GM23338 (cell line): ENCODE results near the gene CPA3. TPM values are rescaled to one million over a fixed set of nuclear protein-coding genes. Genes with fewer than 3 reads are reported as not detected.

Experiments used
- ATAC-seq: fragments of 200-7000 bp; cut with Tn5 transposase; 3 replicates; pipeline ENCODE4 v1.9.1; 2020
- DNase-seq: peaks from one replicate; pipeline ENCODE4 v3.0.0-alpha.2; 2015; ENCODE audit warnings: low spot score
- H2AFZ ChIP-seq: fragments of 200-600 bp; sonication (generic); 2 replicates; pipeline ENCODE4 v1.8.0; 2016; ENCODE audit warnings: antibody characterized with exemption, mild to moderate bottlenecking, moderate library complexity
- H3F3A ChIP-seq: fragments of 200-600 bp; sonication (generic); replicated peaks from 2 replicates; pipeline ENCODE4 v1.8.0; 2017; ENCODE audit warnings: antibody characterized with exemption, mixed run types, low read depth
- H3K27ac ChIP-seq: fragments of 200-600 bp; sonication (generic); 2 replicates; pipeline ENCODE4 v1.6.1; 2016; ENCODE audit warnings: low read depth
- H3K27me3 ChIP-seq: fragments of 200-600 bp; sonication (generic); 2 replicates; pipeline ENCODE4 v1.8.0; 2016; ENCODE audit warnings: mild to moderate bottlenecking, mixed run types, moderate library complexity; ENCODE audit not compliant: insufficient read depth
- H3K36me3 ChIP-seq: fragments of 200-600 bp; sonication (generic); 2 replicates; pipeline ENCODE4 v1.8.0; 2016; ENCODE audit warnings: mild to moderate bottlenecking; ENCODE audit not compliant: insufficient read depth
- H3K4me1 ChIP-seq: fragments of 200-600 bp; sonication (generic); 2 replicates; pipeline ENCODE4 v1.8.0; 2016; ENCODE audit warnings: mild to moderate bottlenecking, moderate library complexity; ENCODE audit not compliant: insufficient read depth
- H3K4me2 ChIP-seq: fragments of 200-600 bp; sonication (generic); 2 replicates; pipeline ENCODE4 v1.7.1; 2017; ENCODE audit warnings: mixed run types
- H3K4me3 ChIP-seq: fragments of 200-600 bp; sonication (generic); 2 replicates; pipeline ENCODE4 v1.6.1; 2016; ENCODE audit warnings: mixed run types
- H3K79me2 ChIP-seq: fragments of 200-600 bp; sonication (generic); replicated peaks from 2 replicates; pipeline ENCODE4 v1.8.0; 2017; ENCODE audit warnings: mild to moderate bottlenecking; ENCODE audit not compliant: insufficient read depth
- H3K9me2 ChIP-seq: fragments of 200-600 bp; sonication (generic); 2 replicates; pipeline ENCODE4 v1.8.0; 2017; ENCODE audit not compliant: insufficient read depth
- H4K20me1 ChIP-seq: fragments of 200-600 bp; sonication (generic); replicated peaks from 2 replicates; pipeline ENCODE4 v1.8.0; 2017; ENCODE audit warnings: mild to moderate bottlenecking; ENCODE audit not compliant: insufficient read depth
- H3K27ac Mint-ChIP-seq: 2 replicates; pipeline ENCODE4 v1.8.0; 2020; ENCODE audit warnings: inconsistent platforms, mild to moderate bottlenecking, moderate library complexity, mixed read lengths
- H3K27me3 Mint-ChIP-seq: 3 replicates; pipeline ENCODE4 v1.8.0; 2022; ENCODE audit warnings: low read depth, mild to moderate bottlenecking, moderate library complexity, mixed read lengths, inconsistent platforms; ENCODE audit not compliant: insufficient read depth, poor library complexity
- H3K36me3 Mint-ChIP-seq: 3 replicates; pipeline ENCODE4 v1.8.0; 2021; ENCODE audit warnings: low read depth, mild to moderate bottlenecking, inconsistent platforms, moderate library complexity, mixed read lengths
- H3K4me1 Mint-ChIP-seq: 3 replicates; pipeline ENCODE4 v1.8.0; 2020; ENCODE audit warnings: mild to moderate bottlenecking, inconsistent platforms, mixed read lengths
- H3K4me3 Mint-ChIP-seq: 3 replicates; pipeline ENCODE4 v1.8.0; 2021; ENCODE audit warnings: moderate library complexity, mild to moderate bottlenecking, inconsistent platforms, mixed read lengths
- H3K9me3 Mint-ChIP-seq: 3 replicates; pipeline ENCODE4 v1.8.0; 2020; ENCODE audit warnings: moderate library complexity, mild to moderate bottlenecking, inconsistent platforms, mixed read lengths
- CREB1 ChIP-seq: fragments of 250-450 bp; sonication (Bioruptor Pico); IDR thresholded peaks from 2 replicates; pipeline ENCODE4 v1.5.0; 2020; ENCODE audit warnings: low read depth, mild to moderate bottlenecking, moderate library complexity
- NANOG ChIP-seq: IDR thresholded peaks from 2 replicates; pipeline ENCODE4 v1.6.1; 2016; ENCODE audit warnings: antibody characterized with exemption, borderline replicate concordance
- REST ChIP-seq: IDR thresholded peaks from one replicate; pipeline ENCODE4 v1.6.1; 2018; ENCODE audit warnings: antibody characterized with exemption; ENCODE audit not compliant: unreplicated experiment
- STAT1 ChIP-seq: IDR thresholded peaks from one replicate; pipeline ENCODE4 v1.6.1; 2016; ENCODE audit warnings: antibody characterized with exemption; ENCODE audit not compliant: unreplicated experiment
- ZNF114 ChIP-seq: fragments of 250-450 bp; sonication (Bioruptor Pico); IDR thresholded peaks from 2 replicates; pipeline ENCODE4 v1.5.0; 2020; ENCODE audit warnings: mild to moderate bottlenecking, moderate library complexity
- ZNF331 ChIP-seq: fragments of 250-450 bp; sonication (Bioruptor Pico); IDR thresholded peaks from 2 replicates; pipeline ENCODE4 v1.5.0; 2020; ENCODE audit warnings: low read depth, mild to moderate bottlenecking, moderate library complexity
- polyA plus RNA-seq: library from polyadenylated mRNA; unstranded; fragments of >200 nt; fragmentation: Nextera tagmentation; extraction: Ambion mirVana; gene quantifications from 2 replicates; pipeline ENCODE4 v1.2.1, GENCODE V29; 2016
- total RNA-seq: library from RNA; depleted of rRNA; stranded (reverse); fragments of >200 nt; shearing (Covaris generic); gene quantifications from 2 replicates; pipeline ENCODE4 v1.2.3, GENCODE V29; 2014
- TF ChIP-seq, protein P1 (sequence below): fragments of 250-450 bp; sonication (Bioruptor Pico); IDR thresholded peaks from 2 replicates; pipeline ENCODE4 v1.5.0; 2020; ENCODE audit warnings: mild to moderate bottlenecking, moderate library complexity

The CPA3 gene
- total and polyA plus RNA-seq, 2 experiments from 2014 or later = not detected

GRCh38 chr3:148938306-148938705 is 73.2 kb downstream of the CPA3 start:
- peaks cover 4% of the 10 kb centered on the region for H3K27me3 Mint-ChIP-seq
- TF ChIP-seq CREB1 (CRISPR knock-in tag) (no peak), STAT1 (no peak), REST (no peak), ZNF331 (CRISPR knock-in tag) (no peak), ZNF114 (no peak), NANOG (no peak)
- TF ChIP-seq, protein P1, sequence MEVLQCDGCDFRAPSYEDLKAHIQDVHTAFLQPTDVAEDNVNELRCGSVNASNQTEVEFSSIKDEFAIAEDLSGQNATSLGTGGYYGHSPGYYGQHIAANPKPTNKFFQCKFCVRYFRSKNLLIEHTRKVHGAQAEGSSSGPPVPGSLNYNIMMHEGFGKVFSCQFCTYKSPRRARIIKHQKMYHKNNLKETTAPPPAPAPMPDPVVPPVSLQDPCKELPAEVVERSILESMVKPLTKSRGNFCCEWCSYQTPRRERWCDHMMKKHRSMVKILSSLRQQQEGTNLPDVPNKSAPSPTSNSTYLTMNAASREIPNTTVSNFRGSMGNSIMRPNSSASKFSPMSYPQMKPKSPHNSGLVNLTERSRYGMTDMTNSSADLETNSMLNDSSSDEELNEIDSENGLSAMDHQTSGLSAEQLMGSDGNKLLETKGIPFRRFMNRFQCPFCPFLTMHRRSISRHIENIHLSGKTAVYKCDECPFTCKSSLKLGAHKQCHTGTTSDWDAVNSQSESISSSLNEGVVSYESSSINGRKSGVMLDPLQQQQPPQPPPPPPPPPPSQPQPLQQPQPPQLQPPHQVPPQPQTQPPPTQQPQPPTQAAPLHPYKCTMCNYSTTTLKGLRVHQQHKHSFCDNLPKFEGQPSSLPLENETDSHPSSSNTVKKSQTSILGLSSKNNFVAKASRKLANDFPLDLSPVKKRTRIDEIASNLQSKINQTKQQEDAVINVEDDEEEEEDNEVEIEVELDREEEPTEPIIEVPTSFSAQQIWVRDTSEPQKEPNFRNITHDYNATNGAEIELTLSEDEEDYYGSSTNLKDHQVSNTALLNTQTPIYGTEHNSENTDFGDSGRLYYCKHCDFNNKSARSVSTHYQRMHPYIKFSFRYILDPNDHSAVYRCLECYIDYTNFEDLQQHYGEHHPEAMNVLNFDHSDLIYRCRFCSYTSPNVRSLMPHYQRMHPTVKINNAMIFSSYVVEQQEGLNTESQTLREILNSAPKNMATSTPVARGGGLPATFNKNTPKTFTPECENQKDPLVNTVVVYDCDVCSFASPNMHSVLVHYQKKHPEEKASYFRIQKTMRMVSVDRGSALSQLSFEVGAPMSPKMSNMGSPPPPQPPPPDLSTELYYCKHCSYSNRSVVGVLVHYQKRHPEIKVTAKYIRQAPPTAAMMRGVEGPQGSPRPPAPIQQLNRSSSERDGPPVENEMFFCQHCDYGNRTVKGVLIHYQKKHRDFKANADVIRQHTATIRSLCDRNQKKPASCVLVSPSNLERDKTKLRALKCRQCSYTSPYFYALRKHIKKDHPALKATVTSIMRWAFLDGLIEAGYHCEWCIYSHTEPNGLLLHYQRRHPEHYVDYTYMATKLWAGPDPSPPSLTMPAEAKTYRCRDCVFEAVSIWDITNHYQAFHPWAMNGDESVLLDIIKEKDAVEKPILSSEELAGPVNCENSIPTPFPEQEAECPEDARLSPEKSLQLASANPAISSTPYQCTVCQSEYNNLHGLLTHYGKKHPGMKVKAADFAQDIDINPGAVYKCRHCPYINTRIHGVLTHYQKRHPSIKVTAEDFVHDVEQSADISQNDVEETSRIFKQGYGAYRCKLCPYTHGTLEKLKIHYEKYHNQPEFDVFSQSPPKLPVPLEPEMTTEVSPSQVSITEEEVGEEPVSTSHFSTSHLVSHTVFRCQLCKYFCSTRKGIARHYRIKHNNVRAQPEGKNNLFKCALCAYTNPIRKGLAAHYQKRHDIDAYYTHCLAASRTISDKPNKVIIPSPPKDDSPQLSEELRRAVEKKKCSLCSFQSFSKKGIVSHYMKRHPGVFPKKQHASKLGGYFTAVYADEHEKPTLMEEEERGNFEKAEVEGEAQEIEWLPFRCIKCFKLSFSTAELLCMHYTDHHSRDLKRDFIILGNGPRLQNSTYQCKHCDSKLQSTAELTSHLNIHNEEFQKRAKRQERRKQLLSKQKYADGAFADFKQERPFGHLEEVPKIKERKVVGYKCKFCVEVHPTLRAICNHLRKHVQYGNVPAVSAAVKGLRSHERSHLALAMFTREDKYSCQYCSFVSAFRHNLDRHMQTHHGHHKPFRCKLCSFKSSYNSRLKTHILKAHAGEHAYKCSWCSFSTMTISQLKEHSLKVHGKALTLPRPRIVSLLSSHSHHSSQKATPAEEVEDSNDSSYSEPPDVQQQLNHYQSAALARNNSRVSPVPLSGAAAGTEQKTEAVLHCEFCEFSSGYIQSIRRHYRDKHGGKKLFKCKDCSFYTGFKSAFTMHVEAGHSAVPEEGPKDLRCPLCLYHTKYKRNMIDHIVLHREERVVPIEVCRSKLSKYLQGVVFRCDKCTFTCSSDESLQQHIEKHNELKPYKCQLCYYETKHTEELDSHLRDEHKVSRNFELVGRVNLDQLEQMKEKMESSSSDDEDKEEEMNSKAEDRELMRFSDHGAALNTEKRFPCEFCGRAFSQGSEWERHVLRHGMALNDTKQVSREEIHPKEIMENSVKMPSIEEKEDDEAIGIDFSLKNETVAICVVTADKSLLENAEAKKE (CRISPR knock-in tag) = no peak
- Histone ChIP-seq H3K27me3 (no peaks in the 10 kb centered on the region), H3F3A (no peaks in the 10 kb centered on the region), H3K4me1 (no peaks in the 10 kb centered on the region), H3K4me2 (no peak overlapping the region), H3K9me2 (no peaks in the 10 kb centered on the region), H3K27ac (no peak overlapping the region), H3K36me3 (no peaks in the 10 kb centered on the region), H3K79me2 (no peaks in the 10 kb centered on the region), H2AFZ (no peak overlapping the region), H3K4me3 (no peak overlapping the region), H4K20me1 (no peaks in the 10 kb centered on the region)
- no peak overlapping the region for H3K4me3 Mint-ChIP-seq
- H3K27ac Mint-ChIP-seq = no peak overlapping the region
- DNase-seq (no peak), ATAC-seq (no peak)
- no peaks in the 10 kb centered on the region for H3K9me3 Mint-ChIP-seq
- no peaks in the 10 kb centered on the region; the same call in 1 of the 3 replicates for H3K4me1 Mint-ChIP-seq
- no peaks in the 10 kb centered on the region for H3K36me3 Mint-ChIP-seq
